ENCODE results near the gene ETV1.

DNA sequence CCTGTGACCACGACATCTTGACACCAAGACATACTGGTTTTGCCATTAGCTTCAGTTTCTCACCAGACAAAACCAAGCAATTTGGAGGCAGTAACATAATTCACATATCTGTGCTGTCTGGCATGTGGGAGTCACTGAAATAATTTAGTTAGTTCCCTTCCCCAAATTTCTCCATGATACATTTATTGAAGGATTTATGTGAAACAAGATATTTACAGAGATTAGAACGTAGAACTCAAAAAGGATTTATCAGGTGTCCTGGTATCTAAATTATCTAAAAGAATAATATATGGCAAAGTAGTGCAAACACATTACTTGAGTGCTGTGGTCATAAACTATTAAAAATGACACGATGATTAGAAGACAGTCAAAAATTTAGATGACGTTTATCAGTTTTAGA is 98.7 kb downstream of the ETV1 start:
- TF ChIP-seq CTCF (IDR thresholded peaks at IDR 0.05; ENCODE audit: low read depth, low read length, poor library complexity, severe bottlenecking) (no peak), EZH2phosphoT487 (IDR thresholded peaks at IDR 0.05; ENCODE audit: borderline replicate concordance, low read length) (no peak)
